H1 (cell line): ENCODE data around the gene NMRK2.

Experiments
- BCL11A ChIP-seq, 2 experiments: IDR thresholded peaks; one replicate each; pipeline ENCODE4 v1.6.1; 2011; ENCODE audit warnings: low read depth in 2 of 2, low read length in 2 of 2, mild to moderate bottlenecking in 2 of 2
- CHD2 ChIP-seq: IDR thresholded peaks from 2 replicates; pipeline ENCODE4 v1.6.1; 2012; ENCODE audit warnings: low read length, improper control_type of control experiment
- HDAC2 ChIP-seq, 2 experiments: fragments of 300-600 bp in 1 of 2; sonication (generic) in 1 of 2; IDR thresholded peaks; 2 replicates each; pipeline ENCODE4 v1.6.1; 2011 to 2012; ENCODE audit warnings: low read depth in 2 of 2, low read length in 2 of 2, mild to moderate bottlenecking in 2 of 2, moderate library complexity in 2 of 2, borderline replicate concordance in 1 of 2, inconsistent platforms in 1 of 2
- POLR2AphosphoS5 ChIP-seq: IDR thresholded peaks from 2 replicates; pipeline ENCODE4 v1.6.1; 2011; ENCODE audit warnings: low read depth, low read length
- RFX5 ChIP-seq: IDR thresholded peaks from 2 replicates; pipeline ENCODE4 v1.6.1; 2011; ENCODE audit warnings: low read depth, low read length, improper control_type of control experiment, borderline replicate concordance
- RNF2 ChIP-seq: fragments of 200-900, 300-1000 bp; sonication (generic); IDR thresholded peaks from 2 replicates; pipeline ENCODE4 v1.7.1; 2016; ENCODE audit warnings: borderline replicate concordance, low read depth, mild to moderate bottlenecking, antibody characterized with exemption, low read length; ENCODE audit not compliant: poor library complexity, severe bottlenecking; ENCODE audit errors: missing control alignments
- SAP30 ChIP-seq: fragments of 300-600 bp; sonication (generic); IDR thresholded peaks from 2 replicates; pipeline ENCODE4 v1.7.1; 2012; ENCODE audit warnings: low read length, moderate library complexity, mild to moderate bottlenecking, inconsistent platforms; ENCODE audit not compliant: insufficient read depth, insufficient replicate concordance
- TEAD4 ChIP-seq: IDR thresholded peaks from 2 replicates; pipeline ENCODE4 v1.6.1; 2012; ENCODE audit warnings: low read depth, low read length, inconsistent platforms, mixed read lengths
- ZNF274 ChIP-seq: IDR thresholded peaks from 2 replicates; pipeline ENCODE4 v1.7.0; 2012; ENCODE audit warnings: low read length, borderline replicate concordance; ENCODE audit errors: extremely low read depth
- TF ChIP-seq, protein P1 (sequence below), 3 experiments: IDR thresholded peaks; 1 replicate in 2 of 3; 2 replicates in 1 of 3; pipeline versions ENCODE4 v1.5.1 to v1.6.1; 2011; ENCODE audit warnings: low read length in 3 of 3, mild to moderate bottlenecking in 3 of 3, inconsistent platforms in 2 of 3, low read depth in 1 of 3, moderate library complexity in 1 of 3; ENCODE audit not compliant: insufficient read depth in 1 of 3; ENCODE audit errors: control extremely low read depth in 1 of 3

DNA sequence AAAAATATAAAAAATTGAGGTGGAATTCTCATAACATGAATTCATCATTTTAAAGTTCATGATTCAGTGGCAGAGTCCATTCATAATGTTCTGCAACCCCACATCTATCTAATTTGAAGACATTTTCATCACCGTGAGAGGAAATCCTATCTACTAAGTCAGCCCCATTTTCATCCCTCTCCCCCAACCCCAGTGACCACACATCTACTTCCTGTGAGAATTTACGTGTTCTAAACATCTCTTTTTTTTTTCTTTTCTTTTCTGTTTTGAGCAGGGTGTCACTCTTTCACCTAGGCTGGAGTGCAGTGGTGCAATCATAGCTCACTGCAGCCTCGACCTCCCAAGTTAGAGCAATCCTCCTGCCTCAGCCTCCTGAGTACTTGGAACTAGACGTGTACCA, 34.9 kb upstream of the NMRK2 start:
- TF ChIP-seq TEAD4 (no peak), HDAC2 (IDR thresholded peaks at IDR 0.05; ENCODE audit: borderline replicate concordance in 1 of 2, low read depth in 2 of 2, low read length in 2 of 2) (no peak), ZNF274 (no peak), CHD2 (no peak), RFX5 (no peak), RNF2 (no peak), POLR2AphosphoS5 (no peak), SAP30 (no peak), BCL11A (IDR thresholded peaks at IDR 0.05; ENCODE audit: low read depth in 2 of 2, low read length in 2 of 2) (no peak)
- TF ChIP-seq, protein P1, sequence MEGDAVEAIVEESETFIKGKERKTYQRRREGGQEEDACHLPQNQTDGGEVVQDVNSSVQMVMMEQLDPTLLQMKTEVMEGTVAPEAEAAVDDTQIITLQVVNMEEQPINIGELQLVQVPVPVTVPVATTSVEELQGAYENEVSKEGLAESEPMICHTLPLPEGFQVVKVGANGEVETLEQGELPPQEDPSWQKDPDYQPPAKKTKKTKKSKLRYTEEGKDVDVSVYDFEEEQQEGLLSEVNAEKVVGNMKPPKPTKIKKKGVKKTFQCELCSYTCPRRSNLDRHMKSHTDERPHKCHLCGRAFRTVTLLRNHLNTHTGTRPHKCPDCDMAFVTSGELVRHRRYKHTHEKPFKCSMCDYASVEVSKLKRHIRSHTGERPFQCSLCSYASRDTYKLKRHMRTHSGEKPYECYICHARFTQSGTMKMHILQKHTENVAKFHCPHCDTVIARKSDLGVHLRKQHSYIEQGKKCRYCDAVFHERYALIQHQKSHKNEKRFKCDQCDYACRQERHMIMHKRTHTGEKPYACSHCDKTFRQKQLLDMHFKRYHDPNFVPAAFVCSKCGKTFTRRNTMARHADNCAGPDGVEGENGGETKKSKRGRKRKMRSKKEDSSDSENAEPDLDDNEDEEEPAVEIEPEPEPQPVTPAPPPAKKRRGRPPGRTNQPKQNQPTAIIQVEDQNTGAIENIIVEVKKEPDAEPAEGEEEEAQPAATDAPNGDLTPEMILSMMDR (IDR thresholded peaks at IDR 0.05; ENCODE audit: control extremely low read depth in 1 of 3, insufficient read depth in 1 of 3, low read depth in 1 of 3, low read length in 3 of 3), result no peak
